Spleen (tissue), 7 donors: ENCODE data around the gene ANXA10.

Source experiments
- CTCF ChIP-seq, 11 experiments: fragments of 200-600 bp in 7 of 11; fragments of 450-650 bp in 4 of 11; sonication (generic) in 4 of 11; IDR thresholded peaks in 8 of 11; conservative IDR thresholded peaks in 3 of 11; 1 replicate in 7 of 11; 2 replicates in 4 of 11; pipeline versions ENCODE4 v1.4.0 to v1.8.0; 2016 to 2021; ENCODE audit warnings: antibody characterized with exemption in 11 of 11, inconsistent platforms in 4 of 11, mild to moderate bottlenecking in 1 of 11
- POLR2A ChIP-seq, 3 donors: fragments of 450-650 bp; IDR thresholded peaks; one replicate each; pipeline ENCODE4 v1.5.1; 2017; ENCODE audit warnings: antibody characterized with exemption in 3 of 3, mild to moderate bottlenecking in 1 of 3
- donor health status: DM: no; HTN: no; CAD: no; lungs with moderate emphysema.
- donor health status: DM: no; HTN: no; CAD: no.
- donor health status: DM: no; HTN: no; CAD: no.

GRCh38 chr4:168188754-168189153, 96.4 kb downstream of the ANXA10 start:
- TF ChIP-seq CTCF (IDR thresholded peaks at IDR 0.05 in 8 of 11, conservative IDR thresholded peaks at IDR 0.05 in 3 of 11) (no peak), POLR2A (IDR thresholded peaks at IDR 0.05) (no peak)
